HepG2 (cell line): ENCODE results near the gene PTPRM. TPM values are rescaled to one million over a fixed set of nuclear protein-coding genes. Genes with fewer than 3 reads are reported as not detected.

Experiments
- ATAC-seq: fragments of 200-7000 bp; cut with Tn5 transposase; 3 replicates; pipeline ENCODE4 v1.9.1; 2020; ENCODE audit warnings: mild to moderate bottlenecking, moderate library complexity
- BruUV-seq: library from RNA; stranded (reverse); fragments of 400-500 nt; replicated peaks from 2 replicates; lab custom pipeline; 2021; lab: Mats Ljungman, UMichigan
- CTCF ChIA-PET: fragments of 300-600 bp; formaldehyde crosslinking; extraction: SDS; loops from one replicate; lab custom pipeline; 2021; ENCODE audit warnings: low total read pairs, inconsistent platforms, low intra/inter-chr PET ratio; lab: Yijun Ruan, JAX
- POLR2A ChIA-PET: fragments of 350-600 bp; sonication (Branson Sonifier 250); formaldehyde crosslinking; loops from one replicate; lab custom pipeline; 2020; ENCODE audit warnings: antibody characterized with exemption, inconsistent platforms; lab: Yijun Ruan, JAX
- DNase-seq: peaks from one replicate; pipeline ENCODE4 v3.0.0-alpha.2; 2015; ENCODE audit warnings: low spot score
- FAIRE-seq: peaks from 3 replicates; lab custom pipeline; 2011; peaks lifted over from hg19 to GRCh38; lab: Jason Lieb, UNC
- H2AFZ ChIP-seq: one replicate; pipeline ENCODE4 v1.6.1; 2011; ENCODE audit warnings: low read length, inconsistent platforms
- H3K27ac ChIP-seq: fragments of 300-600 bp; 3 replicates; pipeline ENCODE4 v1.8.0; 2011; ENCODE audit warnings: mixed run types, mild to moderate bottlenecking, mixed read lengths, low read length, inconsistent platforms; ENCODE audit not compliant: insufficient read depth; ENCODE audit errors: extremely low read length
- H3K27me3 ChIP-seq, 2 experiments: fragments of 200-600 bp in 1 of 2; 2 replicates in 1 of 2; 3 replicates in 1 of 2; pipeline versions ENCODE4 v1.6.0 to v1.8.0; 2011; ENCODE audit warnings: low read length in 2 of 2, mild to moderate bottlenecking in 2 of 2, moderate library complexity in 2 of 2, inconsistent platforms in 1 of 2; ENCODE audit not compliant: insufficient read depth in 2 of 2, control insufficient read depth in 1 of 2
- H3K36me3 ChIP-seq, 2 experiments: fragments of 200-600 bp in 1 of 2; replicated peaks in 1 of 2; 2 replicates in 1 of 2; 3 replicates in 1 of 2; pipeline versions ENCODE4 v1.5.1 to v1.8.0; 2011; ENCODE audit warnings: low read length in 2 of 2, inconsistent platforms in 1 of 2; ENCODE audit not compliant: insufficient read depth in 2 of 2, control insufficient read depth in 1 of 2
- H3K4me1 ChIP-seq: 2 replicates; pipeline ENCODE4 v1.5.1; 2012; ENCODE audit warnings: low read length, inconsistent platforms; ENCODE audit not compliant: insufficient read depth
- H3K4me2 ChIP-seq: 2 replicates; pipeline ENCODE4 v1.6.0; 2011; ENCODE audit warnings: low read depth, low read length, inconsistent platforms
- H3K4me3 ChIP-seq, 3 experiments: fragments of 200-600 bp in 1 of 3; sonication (generic), shearing (Covaris generic) in 1 of 3; replicated peaks in 1 of 3; 2 replicates each; pipeline ENCODE4 v1.5.1; 2011 to 2016; ENCODE audit warnings: low read length in 3 of 3, inconsistent platforms in 2 of 3, low read depth in 2 of 3, mild to moderate bottlenecking in 2 of 3, control low read depth in 1 of 3, mixed read lengths in 1 of 3; ENCODE audit not compliant: insufficient read depth in 1 of 3
- H3K79me2 ChIP-seq: one replicate; pipeline ENCODE4 v1.6.1; 2011; ENCODE audit warnings: low read length, inconsistent platforms; ENCODE audit not compliant: insufficient read depth
- H3K9ac ChIP-seq: 2 replicates; pipeline ENCODE4 v1.6.0; 2011; ENCODE audit warnings: mild to moderate bottlenecking, low read depth, low read length, inconsistent platforms; ENCODE audit not compliant: insufficient read depth
- H3K9me3 ChIP-seq: 2 replicates; pipeline ENCODE4 v1.5.1; 2012; ENCODE audit warnings: mild to moderate bottlenecking, low read length
- H4K20me1 ChIP-seq: 2 replicates; pipeline ENCODE4 v1.6.0; 2011; ENCODE audit warnings: inconsistent platforms, mild to moderate bottlenecking, low read length, moderate library complexity; ENCODE audit not compliant: insufficient read depth
- CHCHD3 ChIP-seq: sonication (generic); formaldehyde crosslinking; IDR thresholded peaks from 2 replicates; pipeline ENCODE4 v1.8.0; 2022; ENCODE audit warnings: mild to moderate bottlenecking, missing genetic modification reagents, moderate library complexity
- HMGA1 ChIP-seq: sonication (generic); formaldehyde crosslinking; conservative IDR thresholded peaks from 2 replicates; pipeline ENCODE4 v1.4.0; 2020; ENCODE audit warnings: missing genetic modification reagents
- NR2F6 ChIP-seq, 2 experiments: IDR thresholded peaks; 2 replicates each; pipeline ENCODE4 v1.6.1; 2016; ENCODE audit warnings: antibody characterized with exemption in 1 of 2, mild to moderate bottlenecking in 1 of 2
- PAF1 ChIP-seq: IDR thresholded peaks from 2 replicates; pipeline ENCODE4 v1.6.1; 2016; ENCODE audit warnings: missing genetic modification reagents, missing compliant biosample characterization
- PAX8 ChIP-seq: sonication (generic); formaldehyde crosslinking; IDR thresholded peaks from 2 replicates; pipeline ENCODE4 v1.8.0; 2022; ENCODE audit warnings: mild to moderate bottlenecking, missing genetic modification reagents, borderline replicate concordance
- PCBP2 ChIP-seq: fragments of 200-400 bp; formaldehyde crosslinking; optimal IDR thresholded peaks from 2 replicates; pipeline ENCODE3; 2018; ENCODE audit warnings: low read length, low read depth; ENCODE audit not compliant: poor library complexity, severe bottlenecking
- PHB2 ChIP-seq: fragments of 450-650 bp; IDR thresholded peaks from 2 replicates; pipeline ENCODE4 v1.6.1; 2018; ENCODE audit not compliant: partially characterized antibody
- REXO4 ChIP-seq: sonication (generic); formaldehyde crosslinking; IDR thresholded peaks from 2 replicates; pipeline ENCODE4 v1.8.0; 2022; ENCODE audit warnings: missing genetic modification reagents, mild to moderate bottlenecking, borderline replicate concordance
- ZNF317 ChIP-seq: sonication (generic); formaldehyde crosslinking; IDR thresholded peaks from 2 replicates; pipeline ENCODE4 v1.5.0; 2020; ENCODE audit warnings: mild to moderate bottlenecking, missing genetic modification reagents
- ZNF326 ChIP-seq: sonication (generic); formaldehyde crosslinking; IDR thresholded peaks from 2 replicates; pipeline ENCODE4 v1.4.0; 2020; ENCODE audit warnings: missing genetic modification reagents, borderline replicate concordance
- ZNF616 ChIP-seq: sonication (generic); formaldehyde crosslinking; IDR thresholded peaks from 2 replicates; pipeline ENCODE4 v1.5.0; 2020; ENCODE audit warnings: low read depth, mild to moderate bottlenecking, missing genetic modification reagents
- ZNF768 ChIP-seq: sonication (generic); formaldehyde crosslinking; IDR thresholded peaks from 2 replicates; pipeline ENCODE4 v1.4.0; 2020; ENCODE audit warnings: missing genetic modification reagents
- in situ Hi-C: cut with HindIII; loops from 2 replicates; pipeline ENCODE4 v1.10.0; 2017; ENCODE audit warnings: low pct_unique_long_range_greater_than_20kb; ENCODE audit not compliant: extremely low pct_ligation_motif_present
- intact Hi-C: fragments of 100-400 bp; cut with micrococcal nuclease; formaldehyde crosslinking; loops from one replicate; pipeline ENCODE4 v1.10.0; 2022; ENCODE audit not compliant: unreplicated experiment
- polyA plus RNA-seq, 8 experiments: library from polyadenylated mRNA; depleted of rRNA in 3 of 8; stranded (reverse) in 7 of 8; unstranded in 1 of 8; fragments of >200 nt; fragmentation: Illumina TruSeq in 4 of 8; extraction: Trizol in 4 of 8; gene quantifications; 2 replicates each; pipeline versions ENCODE4 v1.2.1 to v1.2.3, GENCODE V29; 2011 to 2016; ENCODE audit warnings: low read depth in 4 of 8, missing spikeins in 1 of 8, mixed read lengths in 1 of 8; ENCODE audit not compliant: insufficient read depth in 1 of 8
- total RNA-seq, 5 experiments: library from RNA; depleted of rRNA; stranded (reverse); fragments of >200 nt; fragmentation: Illumina TruSeq; extraction: Trizol; gene quantifications; 2 replicates each; pipeline ENCODE4 v1.2.3, GENCODE V29; 2016; ENCODE audit warnings: low read depth in 1 of 5
- TF ChIP-seq, protein P1 (sequence below): sonication (generic); formaldehyde crosslinking; IDR thresholded peaks from 2 replicates; pipeline ENCODE4 v1.4.0; 2020; ENCODE audit warnings: missing genetic modification reagents
- TF ChIP-seq, protein P2 (sequence below): sonication (generic); formaldehyde crosslinking; IDR thresholded peaks from 2 replicates; pipeline ENCODE4 v1.4.0; 2020; ENCODE audit warnings: low read depth, mild to moderate bottlenecking, missing genetic modification reagents
- TF ChIP-seq, protein P3 (sequence below): sonication (generic); formaldehyde crosslinking; IDR thresholded peaks from 2 replicates; pipeline ENCODE4 v1.5.0; 2020; ENCODE audit warnings: mild to moderate bottlenecking, missing genetic modification reagents
- TF ChIP-seq, protein P4 (sequence below): sonication (generic); formaldehyde crosslinking; IDR thresholded peaks from 2 replicates; pipeline ENCODE4 v1.5.0; 2020; ENCODE audit warnings: missing genetic modification reagents, mild to moderate bottlenecking, borderline replicate concordance

PTPRM gene
- total and polyA plus RNA-seq, 2 of the 13 experiments (the other 11 are each of a cell fraction or from before 2014, with no cell fraction given), result 12.6 to 108 TPM

DNA sequence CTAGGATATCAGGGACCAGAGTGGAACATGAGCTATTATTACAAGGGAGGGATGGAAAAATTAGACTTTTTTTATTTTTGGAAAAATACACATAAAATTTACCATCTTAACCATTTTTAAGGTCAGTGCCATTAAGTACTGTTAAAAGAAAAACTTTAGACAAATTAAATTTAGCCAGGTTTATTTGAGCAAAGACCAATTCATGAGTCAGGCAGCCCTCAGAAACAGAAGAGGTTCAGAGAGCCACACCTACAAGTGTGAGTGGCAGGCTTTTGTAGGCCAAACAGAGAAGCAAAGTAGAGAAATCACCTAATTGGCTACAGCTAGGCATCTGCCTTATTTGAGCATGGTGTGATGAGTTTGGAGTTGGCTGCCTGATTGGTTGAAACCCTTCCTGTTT lies 740.8 kb downstream of the PTPRM start:
- in situ Hi-C loops (no loop called here), intact Hi-C loops (no loop called here)
- no peak for FAIRE-seq
- H3K4me3 ChIP-seq, result no peak overlapping the region
- no TSS peak for BruUV-seq
- no peak overlapping the region for H3K4me2 ChIP-seq
- no peaks in the 10 kb centered on the region for H3K36me3 ChIP-seq
- H3K4me1 ChIP-seq, result no peaks in the 10 kb centered on the region
- no peaks in the 10 kb centered on the region for H3K79me2 ChIP-seq
- no peaks in the 10 kb centered on the region for H3K27me3 ChIP-seq
- no peak for DNase-seq
- ChIA-PET POLR2A (no interaction called here), CTCF (no interaction called here)
- ATAC-seq, result no peak
- H2AFZ ChIP-seq, result no peak overlapping the region
- no peak overlapping the region for H3K9ac ChIP-seq
- TF ChIP-seq PAX8 (CRISPR knock-in tag) (no peak), ZNF768 (CRISPR knock-in tag) (no peak), PAF1 (no peak), ZNF326 (no peak), ZNF616 (CRISPR knock-in tag) (no peak), ZNF317 (CRISPR knock-in tag) (no peak), PCBP2 (no peak), NR2F6 (IDR thresholded peaks at IDR 0.05) (no peak), NR2F6 (CRISPR knock-in tag; IDR thresholded peaks at IDR 0.05) (no peak), REXO4 (no peak), CHCHD3 (CRISPR knock-in tag) (no peak), PHB2 (no peak), HMGA1 (no peak)
- TF ChIP-seq, protein P1, sequence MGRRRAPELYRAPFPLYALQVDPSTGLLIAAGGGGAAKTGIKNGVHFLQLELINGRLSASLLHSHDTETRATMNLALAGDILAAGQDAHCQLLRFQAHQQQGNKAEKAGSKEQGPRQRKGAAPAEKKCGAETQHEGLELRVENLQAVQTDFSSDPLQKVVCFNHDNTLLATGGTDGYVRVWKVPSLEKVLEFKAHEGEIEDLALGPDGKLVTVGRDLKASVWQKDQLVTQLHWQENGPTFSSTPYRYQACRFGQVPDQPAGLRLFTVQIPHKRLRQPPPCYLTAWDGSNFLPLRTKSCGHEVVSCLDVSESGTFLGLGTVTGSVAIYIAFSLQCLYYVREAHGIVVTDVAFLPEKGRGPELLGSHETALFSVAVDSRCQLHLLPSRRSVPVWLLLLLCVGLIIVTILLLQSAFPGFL (CRISPR knock-in tag), result no peak
- TF ChIP-seq, protein P2, sequence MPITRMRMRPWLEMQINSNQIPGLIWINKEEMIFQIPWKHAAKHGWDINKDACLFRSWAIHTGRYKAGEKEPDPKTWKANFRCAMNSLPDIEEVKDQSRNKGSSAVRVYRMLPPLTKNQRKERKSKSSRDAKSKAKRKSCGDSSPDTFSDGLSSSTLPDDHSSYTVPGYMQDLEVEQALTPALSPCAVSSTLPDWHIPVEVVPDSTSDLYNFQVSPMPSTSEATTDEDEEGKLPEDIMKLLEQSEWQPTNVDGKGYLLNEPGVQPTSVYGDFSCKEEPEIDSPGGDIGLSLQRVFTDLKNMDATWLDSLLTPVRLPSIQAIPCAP (CRISPR knock-in tag), result no peak
- TF ChIP-seq, protein P3, sequence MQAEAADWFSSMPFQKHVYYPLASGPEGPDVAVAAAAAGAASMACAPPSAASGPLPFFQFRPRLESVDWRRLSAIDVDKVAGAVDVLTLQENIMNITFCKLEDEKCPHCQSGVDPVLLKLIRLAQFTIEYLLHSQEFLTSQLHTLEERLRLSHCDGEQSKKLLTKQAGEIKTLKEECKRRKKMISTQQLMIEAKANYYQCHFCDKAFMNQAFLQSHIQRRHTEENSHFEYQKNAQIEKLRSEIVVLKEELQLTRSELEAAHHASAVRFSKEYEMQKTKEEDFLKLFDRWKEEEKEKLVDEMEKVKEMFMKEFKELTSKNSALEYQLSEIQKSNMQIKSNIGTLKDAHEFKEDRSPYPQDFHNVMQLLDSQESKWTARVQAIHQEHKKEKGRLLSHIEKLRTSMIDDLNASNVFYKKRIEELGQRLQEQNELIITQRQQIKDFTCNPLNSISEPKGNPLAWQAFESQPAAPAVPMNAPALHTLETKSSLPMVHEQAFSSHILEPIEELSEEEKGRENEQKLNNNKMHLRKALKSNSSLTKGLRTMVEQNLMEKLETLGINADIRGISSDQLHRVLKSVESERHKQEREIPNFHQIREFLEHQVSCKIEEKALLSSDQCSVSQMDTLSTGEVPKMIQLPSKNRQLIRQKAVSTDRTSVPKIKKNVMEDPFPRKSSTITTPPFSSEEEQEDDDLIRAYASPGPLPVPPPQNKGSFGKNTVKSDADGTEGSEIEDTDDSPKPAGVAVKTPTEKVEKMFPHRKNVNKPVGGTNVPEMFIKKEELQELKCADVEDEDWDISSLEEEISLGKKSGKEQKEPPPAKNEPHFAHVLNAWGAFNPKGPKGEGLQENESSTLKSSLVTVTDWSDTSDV, result no peak
- TF ChIP-seq, protein P4, sequence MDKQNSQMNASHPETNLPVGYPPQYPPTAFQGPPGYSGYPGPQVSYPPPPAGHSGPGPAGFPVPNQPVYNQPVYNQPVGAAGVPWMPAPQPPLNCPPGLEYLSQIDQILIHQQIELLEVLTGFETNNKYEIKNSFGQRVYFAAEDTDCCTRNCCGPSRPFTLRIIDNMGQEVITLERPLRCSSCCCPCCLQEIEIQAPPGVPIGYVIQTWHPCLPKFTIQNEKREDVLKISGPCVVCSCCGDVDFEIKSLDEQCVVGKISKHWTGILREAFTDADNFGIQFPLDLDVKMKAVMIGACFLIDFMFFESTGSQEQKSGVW (CRISPR knock-in tag), result no peak
- H3K27ac ChIP-seq, result no peak overlapping the region
- no peaks in the 10 kb centered on the region for H4K20me1 ChIP-seq
- no peaks in the 10 kb centered on the region for H3K9me3 ChIP-seq
